Measurements from ENCODE around the gene IL23R. TPM values are rescaled to one million over a fixed set of nuclear protein-coding genes. Genes with fewer than 3 reads are reported as not detected.

The IL23R gene
- total and polyA plus RNA-seq, 2 donors (not counting 3 experiments of a cell fraction or from before 2014, with no cell fraction given): not detected

DNA sequence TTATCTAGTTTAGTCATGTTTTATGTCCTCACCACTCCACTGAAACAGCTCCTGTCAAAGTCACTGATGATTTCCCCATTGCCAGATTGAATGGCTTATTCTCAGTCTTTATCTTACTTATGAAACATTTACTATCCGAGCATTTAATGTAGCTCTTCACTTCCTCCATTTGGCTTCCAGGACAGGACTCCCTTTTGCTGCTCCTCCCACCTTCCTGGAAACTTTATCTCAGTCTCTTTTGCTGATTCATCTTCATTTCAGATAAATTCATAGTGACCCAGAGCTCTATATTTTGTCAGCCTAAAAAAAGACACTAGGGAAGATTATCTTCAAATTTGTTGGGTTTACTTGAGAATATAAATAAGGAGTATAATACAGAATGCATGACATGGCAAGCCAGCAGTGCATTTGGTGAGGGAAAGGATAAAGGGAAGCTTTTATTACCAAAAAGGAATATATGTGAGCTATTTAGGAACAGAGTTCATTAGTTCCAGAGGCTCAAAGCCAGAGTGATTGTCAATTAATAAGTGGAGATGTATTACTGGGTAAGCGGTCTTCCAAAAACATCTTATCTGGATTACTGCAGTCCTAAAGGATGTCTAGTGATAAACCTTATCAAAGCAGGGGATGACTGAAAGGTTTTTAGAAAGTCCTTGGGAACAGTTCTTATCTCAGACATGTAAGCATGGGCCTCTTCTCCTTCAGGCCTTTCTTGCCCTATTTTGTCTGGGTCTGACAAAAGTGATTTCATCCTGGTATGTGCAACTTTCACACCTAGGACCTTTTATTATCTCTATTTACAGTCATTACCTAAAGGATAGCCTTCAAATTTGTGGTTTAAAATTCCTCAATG is 25.6 kb downstream of the IL23R start:
- Histone ChIP-seq H3K79me2 (ENCODE audit: control insufficient read depth, insufficient read depth, low read length) (no peaks in the 10 kb centered on the region), H3K4me3 (replicated peaks in 1 of 3; ENCODE audit: insufficient read depth in 1 of 3, low read depth in 1 of 3, low read length in 3 of 3) (no peak overlapping the region), H3K4me1 (ENCODE audit: control insufficient read depth, extremely low read depth, insufficient read depth, low read length) (no peaks in the 10 kb centered on the region), H3K4me2 (ENCODE audit: insufficient read depth, low read length) (no peak overlapping the region), H2AFZ (ENCODE audit: low read depth, low read length) (no peak overlapping the region), H3K9me3 (replicated peaks; ENCODE audit: control insufficient read depth, insufficient read depth, low read length) (no peaks in the 10 kb centered on the region), H3K27me3 (ENCODE audit: control insufficient read depth in 2 of 2, insufficient read depth in 2 of 2, low read length in 2 of 2) (peaks cover 3 to 4% of the 10 kb centered on the region in 2 experiments), H4K20me1 (replicated peaks; ENCODE audit: control insufficient read depth, extremely low read depth, insufficient read depth, low read length) (no peaks in the 10 kb centered on the region), H3K9ac (replicated peaks; ENCODE audit: extremely low read depth, insufficient read depth, low read length) (no peak overlapping the region), H3K36me3 (ENCODE audit: control insufficient read depth in 2 of 2, extremely low read depth in 1 of 2, insufficient read depth in 2 of 2, low read length in 2 of 2) (no peaks in the 10 kb centered on the region), H3K9me1 (replicated peaks; ENCODE audit: control insufficient read depth, extremely low read depth, insufficient read depth, low read length) (no peaks in the 10 kb centered on the region), H3K27ac (ENCODE audit: insufficient read depth, low read depth, low read length) (no peak overlapping the region)
- dilution Hi-C loops (cut with MboI; ENCODE audit: extremely low pct_ligation_motif_present, low sequenced_read_pairs) (no loop called here), intact Hi-C loops (cut with micrococcal nuclease) (no loop called here)
- no TSS peak for BruUV-seq (replicated peaks)
- no peak for FAIRE-seq
- no peak for DNase-seq (ENCODE audit: low read depth, low spot score)
- POLR2A ChIA-PET: no interaction called here
- CTCF ChIA-PET: interaction anchor here (1.4 kb wide), 1 partner anchor 20 kb away, joined by 4 read pairs; no protein-coding TSS in a partner anchor
- TF ChIP-seq JUN (IDR thresholded peaks at IDR 0.05; ENCODE audit: borderline replicate concordance, insufficient read depth, insufficient read length, low read depth): no peak

DNA sequence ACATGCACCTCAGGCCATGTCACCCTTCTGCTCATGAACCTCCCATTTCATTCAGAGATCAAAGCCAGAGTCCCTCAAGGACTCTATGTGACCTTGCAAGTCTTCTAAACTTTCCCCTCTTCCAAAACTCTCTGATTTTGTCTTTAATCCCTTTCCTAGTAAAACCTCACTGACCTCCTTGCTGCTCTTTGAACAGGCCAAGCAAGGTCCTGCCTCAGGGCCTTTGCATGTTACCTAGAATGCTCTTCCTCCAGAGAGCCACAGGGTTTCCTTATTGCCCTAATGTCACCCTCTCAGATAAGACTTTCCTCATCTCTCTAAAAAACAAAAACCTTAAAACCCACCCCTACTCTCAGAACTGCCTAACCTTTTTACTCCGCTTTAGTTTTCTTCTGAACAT is 26.6 kb downstream of the IL23R start:
- no peak for FAIRE-seq
- BruUV-seq (replicated peaks): no TSS peak
- CTCF ChIA-PET: no interaction called here

More for the DNA sequence above, 26.6 kb downstream of the IL23R start:
- H3K36me3 ChIP-seq (ENCODE audit: control insufficient read depth in 2 of 2, extremely low read depth in 1 of 2, insufficient read depth in 2 of 2, low read length in 2 of 2): no peaks in the 10 kb centered on the region
- H3K9me3 ChIP-seq (replicated peaks; ENCODE audit: control insufficient read depth, insufficient read depth, low read length): no peaks in the 10 kb centered on the region
- dilution Hi-C loops (cut with MboI; ENCODE audit: extremely low pct_ligation_motif_present, low sequenced_read_pairs) (no loop called here), intact Hi-C loops (cut with micrococcal nuclease) (no loop called here)
- DNase-seq (ENCODE audit: low read depth, low spot score): no peak
- no peak overlapping the region for H2AFZ ChIP-seq (ENCODE audit: low read depth, low read length)
- no peak overlapping the region for H3K9ac ChIP-seq (replicated peaks; ENCODE audit: extremely low read depth, insufficient read depth, low read length)
- no peaks in the 10 kb centered on the region for H4K20me1 ChIP-seq (replicated peaks; ENCODE audit: control insufficient read depth, extremely low read depth, insufficient read depth, low read length)
- TF ChIP-seq, protein P1, sequence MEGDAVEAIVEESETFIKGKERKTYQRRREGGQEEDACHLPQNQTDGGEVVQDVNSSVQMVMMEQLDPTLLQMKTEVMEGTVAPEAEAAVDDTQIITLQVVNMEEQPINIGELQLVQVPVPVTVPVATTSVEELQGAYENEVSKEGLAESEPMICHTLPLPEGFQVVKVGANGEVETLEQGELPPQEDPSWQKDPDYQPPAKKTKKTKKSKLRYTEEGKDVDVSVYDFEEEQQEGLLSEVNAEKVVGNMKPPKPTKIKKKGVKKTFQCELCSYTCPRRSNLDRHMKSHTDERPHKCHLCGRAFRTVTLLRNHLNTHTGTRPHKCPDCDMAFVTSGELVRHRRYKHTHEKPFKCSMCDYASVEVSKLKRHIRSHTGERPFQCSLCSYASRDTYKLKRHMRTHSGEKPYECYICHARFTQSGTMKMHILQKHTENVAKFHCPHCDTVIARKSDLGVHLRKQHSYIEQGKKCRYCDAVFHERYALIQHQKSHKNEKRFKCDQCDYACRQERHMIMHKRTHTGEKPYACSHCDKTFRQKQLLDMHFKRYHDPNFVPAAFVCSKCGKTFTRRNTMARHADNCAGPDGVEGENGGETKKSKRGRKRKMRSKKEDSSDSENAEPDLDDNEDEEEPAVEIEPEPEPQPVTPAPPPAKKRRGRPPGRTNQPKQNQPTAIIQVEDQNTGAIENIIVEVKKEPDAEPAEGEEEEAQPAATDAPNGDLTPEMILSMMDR (IDR thresholded peaks at IDR 0.05; ENCODE audit: extremely low read depth in 1 of 2, insufficient read depth in 1 of 2, low read depth in 1 of 2, low read length in 2 of 2): no peak
- TF ChIP-seq POLR2A (IDR thresholded peaks at IDR 0.05; ENCODE audit: low read depth, low read length): no peak
- TF ChIP-seq, protein P2, sequence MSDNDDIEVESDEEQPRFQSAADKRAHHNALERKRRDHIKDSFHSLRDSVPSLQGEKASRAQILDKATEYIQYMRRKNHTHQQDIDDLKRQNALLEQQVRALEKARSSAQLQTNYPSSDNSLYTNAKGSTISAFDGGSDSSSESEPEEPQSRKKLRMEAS (IDR thresholded peaks at IDR 0.05; ENCODE audit: insufficient read depth, insufficient read length): no peak
- TF ChIP-seq EZH2 (IDR thresholded peaks at IDR 0.05; ENCODE audit: borderline replicate concordance, low read depth, low read length, severe bottlenecking): no peak
- no peak for TF ChIP-seq FOS (IDR thresholded peaks at IDR 0.05; ENCODE audit: borderline replicate concordance, insufficient read depth, low read length)
- no peak for TF ChIP-seq GATA2 (IDR thresholded peaks at IDR 0.05; ENCODE audit: insufficient read depth, insufficient read length, low read depth, low read length)
- TF ChIP-seq MYC (IDR thresholded peaks at IDR 0.05; ENCODE audit: low read depth, low read length): no peak
- no peak for TF ChIP-seq JUN (IDR thresholded peaks at IDR 0.05; ENCODE audit: borderline replicate concordance, insufficient read depth, insufficient read length, low read depth)
- H3K4me2 ChIP-seq (ENCODE audit: insufficient read depth, low read length): no peak overlapping the region
- POLR2A ChIA-PET: no interaction called here
- peaks cover 4 to 5% of the 10 kb centered on the region in 2 experiments for H3K27me3 ChIP-seq (ENCODE audit: control insufficient read depth in 2 of 2, insufficient read depth in 2 of 2, low read length in 2 of 2)
- no peak overlapping the region for H3K4me3 ChIP-seq (replicated peaks in 1 of 3; ENCODE audit: insufficient read depth in 1 of 3, low read depth in 1 of 3, low read length in 3 of 3)
- H3K4me1 ChIP-seq (ENCODE audit: control insufficient read depth, extremely low read depth, insufficient read depth, low read length): no peaks in the 10 kb centered on the region
- no peak overlapping the region for H3K27ac ChIP-seq (ENCODE audit: insufficient read depth, low read depth, low read length)
- no peaks in the 10 kb centered on the region for H3K79me2 ChIP-seq (ENCODE audit: control insufficient read depth, insufficient read depth, low read length)
- no peaks in the 10 kb centered on the region for H3K9me1 ChIP-seq (replicated peaks; ENCODE audit: control insufficient read depth, extremely low read depth, insufficient read depth, low read length)
